Measurements from ENCODE around the gene TCF7L1.

The TCF7L1 gene

GRCh38 chr2:85303780-85304531 is 170.8 kb downstream of the TCF7L1 start:
- TF ChIP-seq CTCF (IDR thresholded peaks at IDR 0.05; ENCODE audit: extremely low read depth, missing control alignments): no peak
- no peak for DNase-seq (ENCODE audit: low spot score)

GRCh38 chr2:85307527-85307897 is 174.3 kb downstream of the TCF7L1 start:
- DNase-seq (ENCODE audit: low spot score): no peak
- TF ChIP-seq CTCF (IDR thresholded peaks at IDR 0.05; ENCODE audit: extremely low read depth, missing control alignments): no peak

GRCh38 chr2:85308201-85308600 is 175.0 kb downstream of the TCF7L1 start:
- no peak for DNase-seq (ENCODE audit: low spot score)
- no peak for TF ChIP-seq CTCF (IDR thresholded peaks at IDR 0.05; ENCODE audit: extremely low read depth, missing control alignments)

- TF ChIP-seq CTCF (IDR thresholded peaks at IDR 0.05; ENCODE audit: extremely low read depth, missing control alignments): no peak
Measured at GRCh38 chr2:85308896-85309555, 175.8 kb downstream of the TCF7L1 start.

GRCh38 chr2:85309699-85310321 is 176.6 kb downstream of the TCF7L1 start:
- DNase-seq (ENCODE audit: low spot score): no peak
- TF ChIP-seq CTCF (IDR thresholded peaks at IDR 0.05; ENCODE audit: extremely low read depth, missing control alignments): no peak

More at GRCh38 chr2:85308896-85309555, 175.8 kb downstream of the TCF7L1 start:
- DNase-seq (ENCODE audit: low spot score): no peak

GRCh38 chr2:85310330-85310729 is 177.1 kb downstream of the TCF7L1 start:
- no peak for TF ChIP-seq CTCF (IDR thresholded peaks at IDR 0.05; ENCODE audit: extremely low read depth, missing control alignments)

GRCh38 chr2:85312404-85312803 is 179.2 kb downstream of the TCF7L1 start:
- no peak for TF ChIP-seq CTCF (IDR thresholded peaks at IDR 0.05; ENCODE audit: extremely low read depth, missing control alignments)
- no peak for DNase-seq (ENCODE audit: low spot score)

More at GRCh38 chr2:85310330-85310729, 177.1 kb downstream of the TCF7L1 start:
- DNase-seq (ENCODE audit: low spot score): no peak
